CD14-positive monocyte (primary cell): Measurements from ENCODE around the gene EXPH5. TPM values are rescaled to one million over a fixed set of nuclear protein-coding genes. Genes with fewer than 3 reads are reported as not detected.

Experiments used
- DNase-seq, 3 donors: peaks; one replicate each; pipeline ENCODE4 v3.0.0-alpha.2; 2011 to 2022
- H2AFZ ChIP-seq: 2 replicates; pipeline ENCODE4 v1.6.0; 2012; ENCODE audit warnings: mild to moderate bottlenecking, low read depth, low read length, inconsistent platforms; ENCODE audit not compliant: insufficient read depth, poor library complexity, severe bottlenecking
- H3K27ac ChIP-seq, 2 donors: 1 replicate in 1 of 2; 2 replicates in 1 of 2; pipeline ENCODE4 v1.5.1; 2012 to 2013; ENCODE audit warnings: low read length in 2 of 2, control low read depth in 1 of 2, inconsistent platforms in 1 of 2, low read depth in 1 of 2, mild to moderate bottlenecking in 1 of 2
- H3K27me3 ChIP-seq, 2 donors: one replicate each; pipeline versions ENCODE4 v1.6.0 to v1.6.1; 2011 to 2013; ENCODE audit warnings: low read length in 2 of 2; ENCODE audit not compliant: control insufficient read depth in 2 of 2, insufficient read depth in 2 of 2
- H3K36me3 ChIP-seq, 2 donors: replicated peaks in 1 of 2; 1 replicate in 1 of 2; 2 replicates in 1 of 2; pipeline versions ENCODE4 v1.5.1 to v1.6.1; 2012 to 2013; ENCODE audit warnings: low read length in 2 of 2, control low read depth in 1 of 2, inconsistent platforms in 1 of 2, mild to moderate bottlenecking in 1 of 2; ENCODE audit not compliant: insufficient read depth in 2 of 2, control insufficient read depth in 1 of 2
- H3K4me1 ChIP-seq, 2 donors: 1 replicate in 1 of 2; 2 replicates in 1 of 2; pipeline versions ENCODE4 v1.5.1 to v1.6.1; 2012 to 2013; ENCODE audit warnings: low read length in 2 of 2, control low read depth in 1 of 2, inconsistent platforms in 1 of 2, mild to moderate bottlenecking in 1 of 2, moderate library complexity in 1 of 2; ENCODE audit not compliant: insufficient read depth in 2 of 2, control insufficient read depth in 1 of 2
- H3K4me2 ChIP-seq: replicated peaks from 2 replicates; pipeline ENCODE3; 2012; ENCODE audit warnings: low read length, moderate library complexity, mild to moderate bottlenecking; ENCODE audit not compliant: poor library complexity, severe bottlenecking; ENCODE audit errors: extremely low read depth
- H3K4me3 ChIP-seq, 3 experiments: fragments of 200-600 bp in 1 of 3; sonication (generic) in 1 of 3; replicated peaks in 1 of 3; 1 replicate in 2 of 3; 2 replicates in 1 of 3; pipeline ENCODE4 v1.5.1; 2011 to 2013; ENCODE audit warnings: low read length in 3 of 3, mild to moderate bottlenecking in 3 of 3, control low read depth in 2 of 3, low read depth in 2 of 3, inconsistent platforms in 1 of 3, moderate library complexity in 1 of 3
- H3K79me2 ChIP-seq: 2 replicates; pipeline ENCODE4 v1.6.0; 2012; ENCODE audit warnings: mild to moderate bottlenecking, control low read depth, inconsistent platforms, low read length, moderate library complexity; ENCODE audit not compliant: insufficient read depth
- H3K9ac ChIP-seq: 2 replicates; pipeline ENCODE4 v1.6.0; 2017; ENCODE audit warnings: low read length, mild to moderate bottlenecking; ENCODE audit not compliant: insufficient read depth, poor library complexity, severe bottlenecking
- H3K9me3 ChIP-seq, 2 donors: replicated peaks in 1 of 2; 1 replicate in 1 of 2; 2 replicates in 1 of 2; pipeline versions ENCODE4 v1.5.1 to v1.6.1; 2012 to 2013; ENCODE audit warnings: low read length in 2 of 2, control low read depth in 1 of 2; ENCODE audit not compliant: control insufficient read depth in 1 of 2, insufficient read depth in 1 of 2
- H4K20me1 ChIP-seq: 2 replicates; pipeline ENCODE4 v1.6.0; 2012; ENCODE audit warnings: mild to moderate bottlenecking, low read length, control low read depth, moderate library complexity; ENCODE audit not compliant: insufficient read depth
- H3K27ac Mint-ChIP-seq, 7 donors: one replicate each; pipeline ENCODE4 v1.8.0; 2020; ENCODE audit warnings: mild to moderate bottlenecking in 7 of 7, mixed read lengths in 7 of 7, moderate library complexity in 6 of 7, inconsistent platforms in 2 of 7
- H3K27me3 Mint-ChIP-seq, 3 donors: one replicate each; pipeline ENCODE4 v1.8.0; 2021 to 2022; ENCODE audit warnings: low read depth in 3 of 3, mild to moderate bottlenecking in 3 of 3, mixed read lengths in 3 of 3, moderate library complexity in 3 of 3, inconsistent platforms in 1 of 3
- H3K36me3 Mint-ChIP-seq, 2 donors: one replicate each; pipeline ENCODE4 v1.8.0; 2020; ENCODE audit warnings: mixed read lengths in 2 of 2, inconsistent platforms in 1 of 2, mild to moderate bottlenecking in 1 of 2
- H3K4me1 Mint-ChIP-seq: one replicate; pipeline ENCODE4 v1.8.0; 2020; ENCODE audit warnings: mild to moderate bottlenecking, mixed read lengths
- H3K4me3 Mint-ChIP-seq, 2 donors: one replicate each; pipeline ENCODE4 v1.8.0; 2020; ENCODE audit warnings: mild to moderate bottlenecking in 2 of 2, mixed read lengths in 2 of 2, moderate library complexity in 1 of 2
- H3K9me3 Mint-ChIP-seq, 7 donors: one replicate each; pipeline ENCODE4 v1.8.0; 2020 to 2022; ENCODE audit warnings: mixed read lengths in 7 of 7, mild to moderate bottlenecking in 6 of 7, moderate library complexity in 6 of 7, inconsistent platforms in 2 of 7
- WGBS: methylation state at CpG from one replicate; pipeline ENCODE4 v1.1.5; 2013; ENCODE audit warnings: missing lambda C conversion rate; ENCODE audit not compliant: insufficient coverage; 5-methylcytosine and 5-hydroxymethylcytosine counted together
- intact Hi-C, 2 donors: fragments of 100-400 bp; cut with micrococcal nuclease; formaldehyde crosslinking; loops; one replicate each; pipeline versions ENCODE4 v1.15.0 to v1.15.1; 2023
- polyA plus RNA-seq, 3 donors: library from polyadenylated mRNA; depleted of rRNA in 1 of 3; unstranded in 2 of 3; stranded (reverse) in 1 of 3; fragments of 300-500 nt in 2 of 3; fragments of >200 nt in 1 of 3; fragmentation: Illumina TruSeq in 2 of 3; gene quantifications; 1 replicate in 2 of 3; 2 replicates in 1 of 3; pipeline ENCODE4 v1.2.3, GENCODE V29; 2012 to 2021
- TF ChIP-seq, protein P1 (sequence below): fragments of 200-600 bp; IDR thresholded peaks from one replicate; pipeline ENCODE4 v1.8.0; 2022; ENCODE audit warnings: antibody characterized with exemption, mild to moderate bottlenecking

The EXPH5 gene
- polyA plus RNA-seq, 3 donors: 0.05 to 0.17 TPM; not detected in 1

DNA sequence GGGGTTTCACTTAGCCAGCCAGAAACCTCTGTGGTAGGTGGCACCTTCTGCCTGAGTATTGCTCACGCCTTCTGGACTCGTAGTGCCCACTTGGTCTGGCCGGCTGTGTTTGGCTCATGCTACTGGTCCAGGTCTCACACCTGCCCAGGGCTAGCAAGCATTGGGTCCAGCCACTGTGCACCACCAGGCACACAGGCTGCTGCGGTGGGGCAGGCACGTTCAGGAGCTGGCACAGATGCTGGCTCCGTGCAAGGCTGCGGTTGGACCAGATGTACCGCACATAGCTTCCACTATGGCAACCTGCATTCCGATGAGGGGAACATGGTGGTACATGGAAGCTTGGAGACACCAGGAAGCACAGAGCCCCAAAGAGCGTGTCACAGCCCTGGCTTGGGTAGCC lies 34.8 kb upstream of the EXPH5 start:
- Histone ChIP-seq H4K20me1 (no peaks in the 10 kb centered on the region), H3K79me2 (no peaks in the 10 kb centered on the region), H3K9ac (no peak overlapping the region), H3K27me3 (no peaks in the 10 kb centered on the region), H3K9me3 (peaks cover 12 to 19% of the 10 kb centered on the region in 2 donors), H3K4me3 (no peak overlapping the region), H3K27ac (no peak overlapping the region), H3K4me2 (no peak overlapping the region), H2AFZ (no peak overlapping the region), H3K4me1 (no peaks in the 10 kb centered on the region), H3K36me3 (no peaks in the 10 kb centered on the region)
- TF ChIP-seq, protein P1, sequence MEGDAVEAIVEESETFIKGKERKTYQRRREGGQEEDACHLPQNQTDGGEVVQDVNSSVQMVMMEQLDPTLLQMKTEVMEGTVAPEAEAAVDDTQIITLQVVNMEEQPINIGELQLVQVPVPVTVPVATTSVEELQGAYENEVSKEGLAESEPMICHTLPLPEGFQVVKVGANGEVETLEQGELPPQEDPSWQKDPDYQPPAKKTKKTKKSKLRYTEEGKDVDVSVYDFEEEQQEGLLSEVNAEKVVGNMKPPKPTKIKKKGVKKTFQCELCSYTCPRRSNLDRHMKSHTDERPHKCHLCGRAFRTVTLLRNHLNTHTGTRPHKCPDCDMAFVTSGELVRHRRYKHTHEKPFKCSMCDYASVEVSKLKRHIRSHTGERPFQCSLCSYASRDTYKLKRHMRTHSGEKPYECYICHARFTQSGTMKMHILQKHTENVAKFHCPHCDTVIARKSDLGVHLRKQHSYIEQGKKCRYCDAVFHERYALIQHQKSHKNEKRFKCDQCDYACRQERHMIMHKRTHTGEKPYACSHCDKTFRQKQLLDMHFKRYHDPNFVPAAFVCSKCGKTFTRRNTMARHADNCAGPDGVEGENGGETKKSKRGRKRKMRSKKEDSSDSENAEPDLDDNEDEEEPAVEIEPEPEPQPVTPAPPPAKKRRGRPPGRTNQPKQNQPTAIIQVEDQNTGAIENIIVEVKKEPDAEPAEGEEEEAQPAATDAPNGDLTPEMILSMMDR: no peak
- Mint-ChIP-seq H3K36me3 (no peaks in the 10 kb centered on the region), H3K9me3 (peaks cover 14 to 31% (median 24%) of the 10 kb centered on the region in 7 donors), H3K4me1 (no peaks in the 10 kb centered on the region), H3K27me3 (peaks cover 0 to 10% (median 2%) of the 10 kb centered on the region in 3 donors), H3K4me3 (no peak overlapping the region), H3K27ac (no peak overlapping the region)
- 91% methylated on average over 8 of the region's 10 CpGs for WGBS
- no peak for DNase-seq
- intact Hi-C loops: no loop called here

DNA sequence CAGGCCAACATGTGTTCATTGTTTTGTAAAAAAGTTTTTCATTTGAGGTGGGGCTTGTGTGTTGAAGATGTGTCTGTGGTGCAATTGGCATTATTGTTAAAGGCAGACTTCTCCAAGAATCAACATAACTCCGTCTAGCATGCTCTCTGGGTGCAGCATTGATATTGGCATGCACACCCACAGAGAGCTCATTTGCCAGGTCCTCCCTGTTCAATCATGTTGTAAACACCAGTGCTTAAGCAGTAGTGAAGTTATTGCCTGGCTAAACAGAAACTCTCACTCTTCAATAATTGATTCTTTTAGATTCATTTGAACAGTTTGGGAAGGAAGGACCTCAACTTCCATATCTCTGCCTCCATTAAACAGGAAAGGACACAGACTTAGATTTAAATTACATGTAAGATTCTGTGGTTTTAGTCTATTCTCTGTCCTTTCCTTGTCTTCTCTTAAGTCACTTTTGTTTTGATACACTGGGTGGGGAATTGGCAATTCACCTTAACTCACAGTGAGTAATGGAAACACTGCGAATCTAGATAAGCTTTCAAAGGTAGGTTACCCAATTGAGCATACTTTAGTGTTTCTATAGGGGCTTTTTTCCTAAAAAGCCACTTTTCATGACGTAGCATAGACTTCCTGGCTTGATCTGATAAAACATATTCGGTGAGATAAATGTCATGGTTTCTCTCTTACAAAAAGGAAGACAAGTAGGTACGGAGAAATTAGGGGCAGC lies 30.8 kb upstream of the EXPH5 start:
- Mint-ChIP-seq H3K9me3 (peaks cover 14 to 26% (median 21%) of the 10 kb centered on the region in 7 donors), H3K27me3 (peaks cover 0 to 2% (median 1%) of the 10 kb centered on the region in 3 donors), H3K36me3 (no peaks in the 10 kb centered on the region), H3K4me3 (no peak overlapping the region), H3K4me1 (peaks cover 12% of the 10 kb centered on the region), H3K27ac (peak overlapping the region in 1 of 7 donors; percentile 19)
- intact Hi-C loops: no loop called here
- peaks cover 0 to 7% of the 10 kb centered on the region in 2 donors for H3K4me1 ChIP-seq
- no peaks in the 10 kb centered on the region for H3K36me3 ChIP-seq
- no peak overlapping the region for H3K4me2 ChIP-seq
- no peak overlapping the region for H3K9ac ChIP-seq
- TF ChIP-seq, protein P1: no peak
- peaks cover 9 to 14% of the 10 kb centered on the region in 2 donors for H3K9me3 ChIP-seq
- H3K27ac ChIP-seq: no peak overlapping the region
- no peak overlapping the region for H2AFZ ChIP-seq
- H3K27me3 ChIP-seq: no peaks in the 10 kb centered on the region
- no peaks in the 10 kb centered on the region for H3K79me2 ChIP-seq
- H3K4me3 ChIP-seq: no peak overlapping the region
- whole genome bisulfite sequencing: 100% methylated on average over 1 of the region's 5 CpGs
- DNase-seq: no peak
- H4K20me1 ChIP-seq: no peaks in the 10 kb centered on the region
